ENCODE results near the gene CFAP410.

Gene CFAP410

GRCh38 chr21:44334329-44335030 lies 4.7 kb downstream of the CFAP410 start:
- Histone ChIP-seq H3K4me3 (ENCODE audit: low read length) (no peak overlapping the region), H3K79me2 (ENCODE audit: control insufficient read depth, low read length) (no peaks in the 10 kb centered on the region), H3K27ac (ENCODE audit: low read depth, low read length) (no peak overlapping the region), H4K20me1 (ENCODE audit: control insufficient read depth, insufficient read depth, low read depth, low read length) (no peaks in the 10 kb centered on the region), H3K4me2 (ENCODE audit: low read length) (no peak overlapping the region), H3K27me3 (ENCODE audit: control insufficient read depth, low read length) (no peaks in the 10 kb centered on the region), H3F3A (ENCODE audit: control insufficient read depth, insufficient read depth) (peaks cover 14% of the 10 kb centered on the region), H3K9me3 (ENCODE audit: control insufficient read depth, insufficient read depth, low read length) (no peaks in the 10 kb centered on the region), H3K9me2 (replicated peaks; ENCODE audit: control insufficient read depth, low read length) (no peaks in the 10 kb centered on the region), H3K4me1 (ENCODE audit: control insufficient read depth, low read length) (peaks cover 10% of the 10 kb centered on the region), H3K36me3 (ENCODE audit: control insufficient read depth, low read length) (peaks cover 4% of the 10 kb centered on the region; the same call in 1 of the 2 replicates)
- TF ChIP-seq, protein P1, sequence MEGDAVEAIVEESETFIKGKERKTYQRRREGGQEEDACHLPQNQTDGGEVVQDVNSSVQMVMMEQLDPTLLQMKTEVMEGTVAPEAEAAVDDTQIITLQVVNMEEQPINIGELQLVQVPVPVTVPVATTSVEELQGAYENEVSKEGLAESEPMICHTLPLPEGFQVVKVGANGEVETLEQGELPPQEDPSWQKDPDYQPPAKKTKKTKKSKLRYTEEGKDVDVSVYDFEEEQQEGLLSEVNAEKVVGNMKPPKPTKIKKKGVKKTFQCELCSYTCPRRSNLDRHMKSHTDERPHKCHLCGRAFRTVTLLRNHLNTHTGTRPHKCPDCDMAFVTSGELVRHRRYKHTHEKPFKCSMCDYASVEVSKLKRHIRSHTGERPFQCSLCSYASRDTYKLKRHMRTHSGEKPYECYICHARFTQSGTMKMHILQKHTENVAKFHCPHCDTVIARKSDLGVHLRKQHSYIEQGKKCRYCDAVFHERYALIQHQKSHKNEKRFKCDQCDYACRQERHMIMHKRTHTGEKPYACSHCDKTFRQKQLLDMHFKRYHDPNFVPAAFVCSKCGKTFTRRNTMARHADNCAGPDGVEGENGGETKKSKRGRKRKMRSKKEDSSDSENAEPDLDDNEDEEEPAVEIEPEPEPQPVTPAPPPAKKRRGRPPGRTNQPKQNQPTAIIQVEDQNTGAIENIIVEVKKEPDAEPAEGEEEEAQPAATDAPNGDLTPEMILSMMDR (IDR thresholded peaks at IDR 0.05; ENCODE audit: low read depth, low read length, poor library complexity, severe bottlenecking) = no peak
- no peak for TF ChIP-seq EZH2phosphoT487 (IDR thresholded peaks at IDR 0.05; ENCODE audit: borderline replicate concordance, low read length)

DNA sequence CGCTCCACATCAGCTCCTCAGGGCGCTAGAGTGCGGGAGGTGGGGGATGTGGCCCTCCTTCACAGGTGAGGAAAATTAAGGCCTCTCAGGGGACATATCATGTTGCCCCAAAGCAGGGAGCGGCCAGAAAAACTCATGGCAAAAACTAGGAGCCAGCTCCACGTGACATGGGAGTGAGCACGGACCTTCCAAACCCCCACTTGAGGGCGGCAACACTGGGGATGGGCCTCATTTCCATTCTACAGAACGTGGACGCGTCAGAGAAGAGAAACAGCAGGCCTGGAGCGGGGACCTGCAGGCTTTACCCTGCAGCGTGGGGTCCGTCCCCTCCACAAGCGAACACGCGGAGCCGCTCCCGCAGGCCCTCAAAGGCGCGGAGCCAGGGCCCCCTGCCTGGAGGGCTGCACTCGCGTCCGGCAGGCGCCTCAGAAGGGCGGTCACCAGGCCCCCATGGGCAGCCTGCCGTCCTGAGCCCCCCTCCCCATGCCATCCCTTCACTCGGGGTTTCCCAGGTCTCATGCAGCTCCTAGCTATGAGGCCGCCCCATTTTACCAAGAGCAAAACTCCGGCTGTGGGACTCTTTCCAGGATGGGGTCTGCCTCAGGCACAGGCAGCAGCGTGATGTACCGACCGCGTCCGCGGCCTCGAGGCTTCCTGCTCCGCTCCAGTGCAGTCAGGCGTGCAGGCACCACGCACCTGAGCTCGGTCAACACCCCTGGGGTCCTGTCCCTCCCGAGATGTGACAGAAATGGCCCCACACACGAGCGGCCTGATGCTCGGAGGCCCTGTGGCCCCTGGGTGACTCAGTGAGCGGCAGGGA lies 5.5 kb downstream of the CFAP410 start:
- Histone ChIP-seq H3K9me2 (replicated peaks; ENCODE audit: control insufficient read depth, low read length) (no peaks in the 10 kb centered on the region), H4K20me1 (ENCODE audit: control insufficient read depth, insufficient read depth, low read depth, low read length) (peaks cover 4% of the 10 kb centered on the region; the same call in 1 of the 2 replicates), H3K79me2 (ENCODE audit: control insufficient read depth, low read length) (no peaks in the 10 kb centered on the region), H3K36me3 (ENCODE audit: control insufficient read depth, low read length) (peaks cover 4% of the 10 kb centered on the region; the same call in 1 of the 2 replicates), H3K9me3 (ENCODE audit: control insufficient read depth, insufficient read depth, low read length) (no peaks in the 10 kb centered on the region), H3F3A (ENCODE audit: control insufficient read depth, insufficient read depth) (peaks cover 16% of the 10 kb centered on the region), H3K4me3 (ENCODE audit: low read length) (no peak overlapping the region), H3K4me1 (ENCODE audit: control insufficient read depth, low read length) (peaks cover 10% of the 10 kb centered on the region), H3K4me2 (ENCODE audit: low read length) (no peak overlapping the region), H3K27ac (ENCODE audit: low read depth, low read length) (no peak overlapping the region), H3K27me3 (ENCODE audit: control insufficient read depth, low read length) (no peaks in the 10 kb centered on the region)
- TF ChIP-seq, protein P1 (IDR thresholded peaks at IDR 0.05; ENCODE audit: low read depth, low read length, poor library complexity, severe bottlenecking) = no peak
- TF ChIP-seq EZH2phosphoT487 (IDR thresholded peaks at IDR 0.05; ENCODE audit: borderline replicate concordance, low read length) = no peak

GRCh38 chr21:44332965-44333364 lies 6.2 kb downstream of the CFAP410 start:
- Histone ChIP-seq H3K4me2 (ENCODE audit: low read length) (no peak overlapping the region), H3K9me3 (ENCODE audit: control insufficient read depth, insufficient read depth, low read length) (no peaks in the 10 kb centered on the region), H3F3A (ENCODE audit: control insufficient read depth, insufficient read depth) (peaks cover 13% of the 10 kb centered on the region), H3K4me1 (ENCODE audit: control insufficient read depth, low read length) (peaks cover 5% of the 10 kb centered on the region), H3K4me3 (ENCODE audit: low read length) (no peak overlapping the region), H3K36me3 (ENCODE audit: control insufficient read depth, low read length) (peaks cover 4% of the 10 kb centered on the region; the same call in 1 of the 2 replicates), H3K27ac (ENCODE audit: low read depth, low read length) (no peak overlapping the region), H4K20me1 (ENCODE audit: control insufficient read depth, insufficient read depth, low read depth, low read length) (peaks cover 6% of the 10 kb centered on the region; the same call in 1 of the 2 replicates), H3K9me2 (replicated peaks; ENCODE audit: control insufficient read depth, low read length) (no peaks in the 10 kb centered on the region), H3K27me3 (ENCODE audit: control insufficient read depth, low read length) (no peaks in the 10 kb centered on the region), H3K79me2 (ENCODE audit: control insufficient read depth, low read length) (no peaks in the 10 kb centered on the region)
- no peak for TF ChIP-seq EZH2phosphoT487 (IDR thresholded peaks at IDR 0.05; ENCODE audit: borderline replicate concordance, low read length)
- TF ChIP-seq, protein P1 (IDR thresholded peaks at IDR 0.05; ENCODE audit: low read depth, low read length, poor library complexity, severe bottlenecking) = no peak
